Measurements from ENCODE around the gene UBTFL1.

DNA sequence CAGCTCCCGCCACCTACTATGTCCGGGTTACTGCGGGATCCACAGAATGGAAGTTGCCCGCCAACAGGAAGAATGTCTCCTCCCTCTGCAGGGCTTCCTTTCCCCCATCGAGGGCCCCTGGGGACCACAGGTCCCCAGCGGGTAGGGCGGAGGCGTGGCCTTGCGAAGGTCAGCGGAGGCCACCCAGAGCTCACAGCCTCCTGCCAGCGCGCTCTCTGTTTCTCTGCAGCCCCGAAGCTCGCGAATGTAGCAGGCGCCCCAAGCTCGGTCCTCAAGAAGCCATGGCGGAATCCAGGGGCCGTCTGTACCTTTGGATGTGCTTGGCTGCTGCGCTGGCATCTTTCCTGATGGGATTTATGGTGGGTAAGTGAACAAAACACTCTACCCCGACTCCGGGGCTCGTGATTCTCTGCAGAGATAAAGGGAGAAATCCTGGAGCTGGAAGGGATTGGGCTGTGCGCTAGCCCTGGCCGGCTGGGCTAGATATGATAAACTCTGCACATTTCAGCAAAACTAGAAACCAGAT is 48.8 kb downstream of the UBTFL1 start, which contains the start of gene NAALAD2:
- TF ChIP-seq, protein P1, sequence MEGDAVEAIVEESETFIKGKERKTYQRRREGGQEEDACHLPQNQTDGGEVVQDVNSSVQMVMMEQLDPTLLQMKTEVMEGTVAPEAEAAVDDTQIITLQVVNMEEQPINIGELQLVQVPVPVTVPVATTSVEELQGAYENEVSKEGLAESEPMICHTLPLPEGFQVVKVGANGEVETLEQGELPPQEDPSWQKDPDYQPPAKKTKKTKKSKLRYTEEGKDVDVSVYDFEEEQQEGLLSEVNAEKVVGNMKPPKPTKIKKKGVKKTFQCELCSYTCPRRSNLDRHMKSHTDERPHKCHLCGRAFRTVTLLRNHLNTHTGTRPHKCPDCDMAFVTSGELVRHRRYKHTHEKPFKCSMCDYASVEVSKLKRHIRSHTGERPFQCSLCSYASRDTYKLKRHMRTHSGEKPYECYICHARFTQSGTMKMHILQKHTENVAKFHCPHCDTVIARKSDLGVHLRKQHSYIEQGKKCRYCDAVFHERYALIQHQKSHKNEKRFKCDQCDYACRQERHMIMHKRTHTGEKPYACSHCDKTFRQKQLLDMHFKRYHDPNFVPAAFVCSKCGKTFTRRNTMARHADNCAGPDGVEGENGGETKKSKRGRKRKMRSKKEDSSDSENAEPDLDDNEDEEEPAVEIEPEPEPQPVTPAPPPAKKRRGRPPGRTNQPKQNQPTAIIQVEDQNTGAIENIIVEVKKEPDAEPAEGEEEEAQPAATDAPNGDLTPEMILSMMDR (IDR thresholded peaks at IDR 0.05) = no peak
- TF ChIP-seq POLR2A (IDR thresholded peaks at IDR 0.05) = no peak

Data from stomach (tissue), 4 donors.